ENCODE measurements around the gene SEC24B. TPM values are rescaled to one million over a fixed set of nuclear protein-coding genes. Genes with fewer than 3 reads are reported as not detected.
A peak's percentile ranks its signal among the peaks of the same experiment; 100 is the strongest.

Gene SEC24B
- total RNA-seq, 2 experiments from 2014 or later = 25.8 to 26.0 TPM

GRCh38 chr4:109559983-109560686 is 126.5 kb downstream of the SEC24B start, which contains the start of gene MCUB:
TSS of gene MCUB (plus strand) at chr4:109560246. CDS start at chr4:109560338, 92 bp downstream.
- TF ChIP-seq CTCF (IDR thresholded peaks at IDR 0.05) = no peak

GRCh38 chr4:109560687-109561461 is 127.3 kb downstream of the SEC24B start:
- ATAC-seq (peak; percentile 62), DNase-seq (peak; percentile 71)
- H3K27me3 Mint-ChIP-seq = no peaks in the 10 kb centered on the region
- H3K4me3 Mint-ChIP-seq = peak overlapping the region; percentile 85
- peak overlapping the region; percentile 97 for H3K27ac Mint-ChIP-seq
- no peak for TF ChIP-seq CTCF (IDR thresholded peaks at IDR 0.05)
- H3K36me3 Mint-ChIP-seq (ENCODE audit: low read depth) = peaks cover 29% of the 10 kb centered on the region
- ChIA-PET POLR2A (interaction anchor here (0.6 to 4.0 kb wide), 16 partner anchors 9 to 529 kb away, joined by 3 to 20 read pairs (median 4); partner anchors contain the start of genes CASP6 and SEC24B), CTCF (interaction anchor here (0.8 to 2.7 kb wide), 3 partner anchors 11 to 142 kb away, joined by 5 to 14 read pairs (median 7); partner anchors contain the start of gene CASP6)
- intact Hi-C loops (cut with micrococcal nuclease) = loop anchor here (5.0 kb wide), 2 partner anchors 86 to 141 kb away; partner anchors contain the start of gene CASP6
- H3K4me1 Mint-ChIP-seq (ENCODE audit: low read depth) = peaks cover 49% of the 10 kb centered on the region
- H3K9me3 Mint-ChIP-seq = peaks cover 4% of the 10 kb centered on the region

More at GRCh38 chr4:109559983-109560686, 126.5 kb downstream of the SEC24B start, which contains the start of gene MCUB:
- Mint-ChIP-seq H3K27ac (peak within 1 kb of the TSS; percentile 97), H3K27me3 (no peaks in the 10 kb centered on the region), H3K9me3 (peaks cover 4% of the 10 kb centered on the region), H3K4me3 (peak within 1 kb of the TSS; percentile 85), H3K36me3 (ENCODE audit: low read depth) (peaks cover 24% of the 10 kb centered on the region), H3K4me1 (ENCODE audit: low read depth) (peaks cover 48% of the 10 kb centered on the region)
- ChIA-PET CTCF (interaction anchor here (1.1 to 1.7 kb wide), 3 partner anchors 88 to 143 kb away, joined by 4 to 7 read pairs (median 7); partner anchors contain the start of genes CASP6 and SEC24B), POLR2A (interaction anchor here (0.6 to 4.0 kb wide), 18 partner anchors 10 to 530 kb away, joined by 3 to 20 read pairs (median 4); partner anchors contain the start of genes CASP6 and SEC24B)
- intact Hi-C loops (cut with micrococcal nuclease) = loop anchor here (5.0 kb wide), 2 partner anchors 87 to 142 kb away; partner anchors contain the start of gene CASP6
- DNase-seq = peak; percentile 95
- ATAC-seq = peak; percentile 90

- TF ChIP-seq CTCF (IDR thresholded peaks at IDR 0.05) = no peak
- ChIA-PET POLR2A (interaction anchor here (0.6 to 1.7 kb wide), 6 partner anchors 9 to 138 kb away, joined by 3 to 5 read pairs (median 3); no protein-coding TSS in a partner anchor), CTCF (interaction anchor here (0.7 to 2.7 kb wide), 7 partner anchors 9 to 264 kb away, joined by 3 to 14 read pairs (median 3); no protein-coding TSS in a partner anchor)
- Mint-ChIP-seq H3K27ac (peak overlapping the region; percentile 97), H3K4me1 (ENCODE audit: low read depth) (peaks cover 52% of the 10 kb centered on the region), H3K9me3 (peaks cover 4% of the 10 kb centered on the region), H3K36me3 (ENCODE audit: low read depth) (peaks cover 29% of the 10 kb centered on the region), H3K27me3 (no peaks in the 10 kb centered on the region), H3K4me3 (peak overlapping the region; percentile 85)
- intact Hi-C loops (cut with micrococcal nuclease) = loop anchor here (5.0 kb wide), 2 partner anchors 85 to 140 kb away; partner anchors contain the start of gene CASP6
- peak; percentile 43 for DNase-seq
- ATAC-seq = no peak
Measured at GRCh38 chr4:109562457-109563239, 129.0 kb downstream of the SEC24B start.

GRCh38 chr4:109571494-109571893 is 137.9 kb downstream of the SEC24B start:
- peaks cover 61% of the 10 kb centered on the region for H3K4me1 Mint-ChIP-seq (ENCODE audit: low read depth)
- DNase-seq (no peak), ATAC-seq (no peak)
- ChIA-PET POLR2A (interaction anchor here (0.6 to 1.0 kb wide), 3 partner anchors 9 to 16 kb away, joined by 3 to 5 read pairs (median 3); no protein-coding TSS in a partner anchor), CTCF (interaction anchor here (2.0 kb wide), 1 partner anchor 9 kb away, joined by 14 read pairs; no protein-coding TSS in a partner anchor)
- no peak overlapping the region for H3K4me3 Mint-ChIP-seq
- peaks cover 32% of the 10 kb centered on the region for H3K36me3 Mint-ChIP-seq (ENCODE audit: low read depth)
- no peak for TF ChIP-seq CTCF (IDR thresholded peaks at IDR 0.05)
- H3K27ac Mint-ChIP-seq = peak overlapping the region; percentile 7
- intact Hi-C loops (cut with micrococcal nuclease) = loop anchor here (5.0 kb wide), 1 partner anchor 139 kb away; the partner anchor contains the start of gene SEC24B
- H3K9me3 Mint-ChIP-seq = peaks cover 8% of the 10 kb centered on the region
- H3K27me3 Mint-ChIP-seq = no peaks in the 10 kb centered on the region
